ENCODE measurements around the gene CDC23.

The CDC23 gene

DNA sequence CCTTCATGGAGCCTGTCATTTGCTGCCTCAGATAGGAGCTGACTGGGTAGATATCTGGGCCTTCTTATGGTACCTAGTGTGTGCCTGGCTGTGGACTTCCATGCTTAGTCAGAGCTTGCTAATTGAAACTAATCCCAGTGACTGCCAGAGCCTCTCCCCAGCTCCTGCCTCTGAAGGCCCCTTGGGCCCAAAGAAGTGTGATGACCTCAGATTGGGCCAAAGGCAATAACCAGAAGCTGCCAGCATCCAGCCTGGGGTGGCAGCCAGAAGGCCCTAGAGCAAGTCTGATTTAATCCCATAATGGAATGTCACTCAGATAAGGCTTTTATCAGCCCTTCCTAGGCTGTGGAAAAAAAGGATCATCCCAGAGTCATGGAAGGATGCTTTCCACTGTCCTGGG lies 17.1 kb upstream of the CDC23 start (continued):
- TF ChIP-seq ZNF16 (tag by site-specific recombination; IDR thresholded peaks at IDR 0.05; ENCODE audit: low read depth) = no peak
- no peak; the same call in 1 of the 2 replicates for TF ChIP-seq ZNF843 (tag by site-specific recombination; IDR thresholded peaks at IDR 0.05)
- no peak for TF ChIP-seq ZNF518A (tag by site-specific recombination; conservative IDR thresholded peaks at IDR 0.05; ENCODE audit: low read depth)
- TF ChIP-seq, protein P1, sequence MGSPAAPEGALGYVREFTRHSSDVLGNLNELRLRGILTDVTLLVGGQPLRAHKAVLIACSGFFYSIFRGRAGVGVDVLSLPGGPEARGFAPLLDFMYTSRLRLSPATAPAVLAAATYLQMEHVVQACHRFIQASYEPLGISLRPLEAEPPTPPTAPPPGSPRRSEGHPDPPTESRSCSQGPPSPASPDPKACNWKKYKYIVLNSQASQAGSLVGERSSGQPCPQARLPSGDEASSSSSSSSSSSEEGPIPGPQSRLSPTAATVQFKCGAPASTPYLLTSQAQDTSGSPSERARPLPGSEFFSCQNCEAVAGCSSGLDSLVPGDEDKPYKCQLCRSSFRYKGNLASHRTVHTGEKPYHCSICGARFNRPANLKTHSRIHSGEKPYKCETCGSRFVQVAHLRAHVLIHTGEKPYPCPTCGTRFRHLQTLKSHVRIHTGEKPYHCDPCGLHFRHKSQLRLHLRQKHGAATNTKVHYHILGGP (tag by site-specific recombination; IDR thresholded peaks at IDR 0.05) = no peak
- TF ChIP-seq, protein P2, sequence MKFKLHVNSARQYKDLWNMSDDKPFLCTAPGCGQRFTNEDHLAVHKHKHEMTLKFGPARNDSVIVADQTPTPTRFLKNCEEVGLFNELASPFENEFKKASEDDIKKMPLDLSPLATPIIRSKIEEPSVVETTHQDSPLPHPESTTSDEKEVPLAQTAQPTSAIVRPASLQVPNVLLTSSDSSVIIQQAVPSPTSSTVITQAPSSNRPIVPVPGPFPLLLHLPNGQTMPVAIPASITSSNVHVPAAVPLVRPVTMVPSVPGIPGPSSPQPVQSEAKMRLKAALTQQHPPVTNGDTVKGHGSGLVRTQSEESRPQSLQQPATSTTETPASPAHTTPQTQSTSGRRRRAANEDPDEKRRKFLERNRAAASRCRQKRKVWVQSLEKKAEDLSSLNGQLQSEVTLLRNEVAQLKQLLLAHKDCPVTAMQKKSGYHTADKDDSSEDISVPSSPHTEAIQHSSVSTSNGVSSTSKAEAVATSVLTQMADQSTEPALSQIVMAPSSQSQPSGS (tag by site-specific recombination; IDR thresholded peaks at IDR 0.05; ENCODE audit: low read depth) = no peak
- TF ChIP-seq KLF1 (tag by site-specific recombination; IDR thresholded peaks at IDR 0.05) = 0 out of 2 replicates have a peak, but pooled peaks have one; percentile 13
- TF ChIP-seq ZNF473 (tag by site-specific recombination; IDR thresholded peaks at IDR 0.05) = no peak
- no peak for TF ChIP-seq SP3 (tag by site-specific recombination; IDR thresholded peaks at IDR 0.05)
- TF ChIP-seq SETDB1 (IDR thresholded peaks at IDR 0.05; ENCODE audit: insufficient read length, low read length) = no peak
- TF ChIP-seq, protein P3, sequence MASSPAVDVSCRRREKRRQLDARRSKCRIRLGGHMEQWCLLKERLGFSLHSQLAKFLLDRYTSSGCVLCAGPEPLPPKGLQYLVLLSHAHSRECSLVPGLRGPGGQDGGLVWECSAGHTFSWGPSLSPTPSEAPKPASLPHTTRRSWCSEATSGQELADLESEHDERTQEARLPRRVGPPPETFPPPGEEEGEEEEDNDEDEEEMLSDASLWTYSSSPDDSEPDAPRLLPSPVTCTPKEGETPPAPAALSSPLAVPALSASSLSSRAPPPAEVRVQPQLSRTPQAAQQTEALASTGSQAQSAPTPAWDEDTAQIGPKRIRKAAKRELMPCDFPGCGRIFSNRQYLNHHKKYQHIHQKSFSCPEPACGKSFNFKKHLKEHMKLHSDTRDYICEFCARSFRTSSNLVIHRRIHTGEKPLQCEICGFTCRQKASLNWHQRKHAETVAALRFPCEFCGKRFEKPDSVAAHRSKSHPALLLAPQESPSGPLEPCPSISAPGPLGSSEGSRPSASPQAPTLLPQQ (tag by site-specific recombination; IDR thresholded peaks at IDR 0.05) = peak; percentile 64
- TF ChIP-seq ZNF324 (tag by site-specific recombination; IDR thresholded peaks at IDR 0.05) = no peak
- no peak for TF ChIP-seq ZNF624 (tag by site-specific recombination; IDR thresholded peaks at IDR 0.05)
- TF ChIP-seq ZSCAN5A (tag by site-specific recombination; IDR thresholded peaks at IDR 0.05) = no peak
- TF ChIP-seq ZNF18 (tag by site-specific recombination; IDR thresholded peaks at IDR 0.05) = no peak
- no peak for TF ChIP-seq KLF17 (tag by site-specific recombination; IDR thresholded peaks at IDR 0.05)
- TF ChIP-seq ZBTB8A (tag by site-specific recombination; IDR thresholded peaks at IDR 0.05) = no peak
- TF ChIP-seq, protein P4, sequence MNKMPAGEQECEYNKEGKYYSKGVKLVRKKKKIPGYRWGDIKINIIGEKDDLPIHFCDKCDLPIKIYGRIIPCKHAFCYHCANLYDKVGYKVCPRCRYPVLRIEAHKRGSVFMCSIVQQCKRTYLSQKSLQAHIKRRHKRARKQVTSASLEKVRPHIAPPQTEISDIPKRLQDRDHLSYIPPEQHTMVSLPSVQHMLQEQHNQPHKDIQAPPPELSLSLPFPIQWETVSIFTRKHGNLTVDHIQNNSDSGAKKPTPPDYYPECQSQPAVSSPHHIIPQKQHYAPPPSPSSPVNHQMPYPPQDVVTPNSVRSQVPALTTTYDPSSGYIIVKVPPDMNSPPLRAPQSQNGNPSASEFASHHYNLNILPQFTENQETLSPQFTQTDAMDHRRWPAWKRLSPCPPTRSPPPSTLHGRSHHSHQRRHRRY (tag by site-specific recombination; IDR thresholded peaks at IDR 0.05) = no peak
- no peak for TF ChIP-seq ZSCAN23 (tag by site-specific recombination; IDR thresholded peaks at IDR 0.05)
- no peak for TF ChIP-seq ZNF138 (tag by site-specific recombination; IDR thresholded peaks at IDR 0.05; ENCODE audit: borderline replicate concordance)
- TF ChIP-seq, protein P5, sequence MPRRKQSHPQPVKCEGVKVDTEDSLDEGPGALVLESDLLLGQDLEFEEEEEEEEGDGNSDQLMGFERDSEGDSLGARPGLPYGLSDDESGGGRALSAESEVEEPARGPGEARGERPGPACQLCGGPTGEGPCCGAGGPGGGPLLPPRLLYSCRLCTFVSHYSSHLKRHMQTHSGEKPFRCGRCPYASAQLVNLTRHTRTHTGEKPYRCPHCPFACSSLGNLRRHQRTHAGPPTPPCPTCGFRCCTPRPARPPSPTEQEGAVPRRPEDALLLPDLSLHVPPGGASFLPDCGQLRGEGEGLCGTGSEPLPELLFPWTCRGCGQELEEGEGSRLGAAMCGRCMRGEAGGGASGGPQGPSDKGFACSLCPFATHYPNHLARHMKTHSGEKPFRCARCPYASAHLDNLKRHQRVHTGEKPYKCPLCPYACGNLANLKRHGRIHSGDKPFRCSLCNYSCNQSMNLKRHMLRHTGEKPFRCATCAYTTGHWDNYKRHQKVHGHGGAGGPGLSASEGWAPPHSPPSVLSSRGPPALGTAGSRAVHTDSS (tag by site-specific recombination; IDR thresholded peaks at IDR 0.05) = no peak
- TF ChIP-seq ZNF37A (tag by site-specific recombination; IDR thresholded peaks at IDR 0.05) = no peak
- TF ChIP-seq KLF8 (tag by site-specific recombination; IDR thresholded peaks at IDR 0.05) = no peak; the same call in 1 of the 2 replicates
- no peak for TF ChIP-seq SCRT2 (tag by site-specific recombination; IDR thresholded peaks at IDR 0.05)
- no peak for TF ChIP-seq YY2 (tag by site-specific recombination; IDR thresholded peaks at IDR 0.05)

Data from HEK293 (cell line).